Islet precursor cell (in vitro differentiated cells): ENCODE measurements around the gene NPB.

Experiments
- DNase-seq: peaks from one replicate; pipeline ENCODE4 v3.0.0-alpha.2; 2018

NPB gene

GRCh38 chr17:81900181-81900820, 1.7 kb upstream of the NPB start:
- DNase-seq = no peak

DNA sequence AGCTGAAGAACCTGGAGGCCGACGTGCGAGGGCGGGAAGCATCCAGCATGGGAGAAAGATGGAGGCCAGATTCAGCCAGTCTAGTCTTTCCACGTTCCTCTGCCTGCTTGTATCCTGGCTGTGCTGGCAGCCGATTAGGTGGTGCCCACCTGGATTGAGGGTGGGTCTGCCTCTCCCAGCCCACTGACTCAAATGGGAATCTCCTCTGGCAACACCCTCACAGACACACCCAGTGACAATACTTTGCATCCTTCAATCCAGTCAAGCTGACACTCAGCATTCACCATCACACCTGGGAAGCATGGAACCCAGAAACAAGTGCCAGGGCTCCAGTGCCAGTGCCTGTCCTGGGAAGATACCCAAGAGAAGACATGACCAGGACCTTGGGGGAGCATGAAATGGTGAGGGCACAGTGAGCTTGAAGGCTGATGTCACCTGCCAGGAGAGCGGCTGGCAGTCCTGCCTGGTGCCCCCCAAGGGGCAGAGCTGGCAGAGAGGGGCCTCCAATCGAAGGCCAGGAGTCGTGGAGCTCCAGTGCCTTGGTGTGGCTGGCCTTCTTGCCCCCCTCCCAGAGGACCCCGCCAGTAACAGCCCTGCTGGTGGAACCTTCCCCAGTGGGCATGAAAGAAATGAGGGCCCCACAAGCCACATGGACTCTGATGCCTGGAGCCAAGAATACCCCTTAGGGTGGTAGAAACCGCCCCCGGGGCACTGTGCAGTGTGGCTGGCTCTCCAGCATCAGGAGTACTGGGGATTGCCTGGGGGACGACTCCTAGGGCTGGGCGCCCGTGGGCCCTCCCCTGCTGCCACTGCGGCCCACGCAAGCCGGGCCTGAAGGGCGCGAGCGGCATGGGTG, 643 bp upstream of the NPB start:
- DNase-seq = no peak

DNA sequence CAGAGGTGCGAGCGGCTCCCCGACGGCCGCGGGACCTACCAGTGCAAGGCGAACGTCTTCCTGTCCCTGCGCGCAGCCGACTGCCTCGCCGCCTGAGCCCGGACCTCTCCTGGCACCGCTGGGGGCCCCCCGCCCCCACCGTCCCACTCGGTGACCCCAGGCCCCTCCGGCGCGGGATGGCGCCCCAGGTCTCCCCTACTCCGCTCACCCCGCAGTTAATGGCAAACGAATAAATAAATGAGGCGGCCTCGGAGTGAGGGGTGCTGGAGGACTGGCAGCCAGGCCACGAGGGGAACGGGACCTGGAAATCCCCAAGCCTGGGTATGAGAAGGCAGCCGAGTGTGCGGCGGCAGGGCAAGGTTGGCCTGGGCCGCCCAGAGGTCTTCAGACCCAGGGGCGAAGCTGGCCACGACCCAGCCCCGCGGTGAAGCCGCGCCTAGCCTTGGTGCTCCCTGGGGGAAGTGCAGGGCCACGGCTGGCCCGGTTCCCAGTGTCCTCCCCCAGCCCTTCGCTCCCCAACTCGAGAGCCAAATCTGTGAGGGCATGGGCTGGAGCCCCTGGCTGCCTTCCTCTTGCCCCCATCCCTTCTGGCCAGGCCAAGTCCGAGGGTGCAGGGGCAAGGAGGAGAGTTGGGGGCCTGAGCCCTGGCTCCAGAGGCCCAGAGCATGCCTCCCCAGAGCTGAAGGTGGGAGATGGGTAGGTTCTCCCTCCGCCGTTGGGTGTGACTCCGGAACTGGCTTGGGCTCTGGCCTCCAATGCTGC, 796 bp downstream of the NPB start:
- no peak for DNase-seq

DNA sequence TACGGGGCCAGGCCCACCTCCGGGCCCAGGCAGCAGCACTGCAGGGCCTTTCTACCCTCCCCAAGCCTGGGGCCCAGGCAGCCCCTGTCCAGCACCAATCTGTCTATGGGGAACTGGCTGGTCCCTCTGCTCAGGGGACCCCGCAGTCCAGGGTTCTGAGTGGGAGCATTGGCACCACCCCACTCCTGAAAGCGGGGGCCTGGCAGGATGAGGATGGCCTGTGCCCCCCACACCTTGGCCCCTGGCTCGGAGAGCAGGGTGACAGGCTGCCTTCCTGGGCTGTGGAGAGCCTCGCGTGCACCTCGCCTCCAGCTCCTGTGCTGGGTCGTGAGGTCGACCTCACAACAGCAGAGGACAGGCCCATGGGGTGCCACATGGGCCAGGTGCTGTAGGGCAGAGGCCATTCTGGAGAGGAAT, 1.4 kb downstream of the NPB start:
- DNase-seq = no peak

DNA sequence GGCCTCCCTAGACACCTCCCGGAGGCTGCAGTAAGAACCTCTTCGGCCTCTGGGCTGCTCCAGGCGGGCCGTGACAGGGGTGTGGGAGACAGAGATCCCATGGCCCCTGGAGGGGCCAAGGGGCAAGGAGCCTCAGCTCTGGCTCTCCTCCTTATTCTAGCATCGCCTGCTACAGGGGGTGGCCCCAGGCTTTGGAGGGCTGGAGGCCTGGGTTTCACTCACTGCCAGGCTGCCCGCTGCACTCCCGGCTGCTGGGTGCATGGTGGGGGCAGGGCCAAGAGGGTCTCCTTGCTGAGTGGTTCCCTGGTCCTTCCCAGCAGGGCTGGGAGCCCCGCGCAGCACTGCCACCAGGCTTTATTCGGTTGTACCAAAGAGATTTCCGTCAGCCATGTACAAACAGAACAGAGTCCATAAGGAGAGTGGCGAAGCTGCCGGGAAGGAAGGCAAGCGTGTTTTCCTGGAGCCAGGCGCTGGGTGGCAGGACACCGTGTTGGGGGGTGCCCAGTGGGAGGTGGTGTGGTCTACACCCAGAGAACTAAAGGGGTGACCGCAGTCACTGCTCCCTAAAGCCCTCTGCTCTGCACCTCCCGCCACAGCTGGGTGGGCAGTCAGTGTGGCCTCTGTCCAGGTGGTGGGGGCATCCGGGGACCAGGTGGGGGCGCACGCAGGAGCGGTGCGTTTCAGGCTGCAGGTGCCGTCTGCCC, 2.0 kb downstream of the NPB start:
- no peak for DNase-seq

DNA sequence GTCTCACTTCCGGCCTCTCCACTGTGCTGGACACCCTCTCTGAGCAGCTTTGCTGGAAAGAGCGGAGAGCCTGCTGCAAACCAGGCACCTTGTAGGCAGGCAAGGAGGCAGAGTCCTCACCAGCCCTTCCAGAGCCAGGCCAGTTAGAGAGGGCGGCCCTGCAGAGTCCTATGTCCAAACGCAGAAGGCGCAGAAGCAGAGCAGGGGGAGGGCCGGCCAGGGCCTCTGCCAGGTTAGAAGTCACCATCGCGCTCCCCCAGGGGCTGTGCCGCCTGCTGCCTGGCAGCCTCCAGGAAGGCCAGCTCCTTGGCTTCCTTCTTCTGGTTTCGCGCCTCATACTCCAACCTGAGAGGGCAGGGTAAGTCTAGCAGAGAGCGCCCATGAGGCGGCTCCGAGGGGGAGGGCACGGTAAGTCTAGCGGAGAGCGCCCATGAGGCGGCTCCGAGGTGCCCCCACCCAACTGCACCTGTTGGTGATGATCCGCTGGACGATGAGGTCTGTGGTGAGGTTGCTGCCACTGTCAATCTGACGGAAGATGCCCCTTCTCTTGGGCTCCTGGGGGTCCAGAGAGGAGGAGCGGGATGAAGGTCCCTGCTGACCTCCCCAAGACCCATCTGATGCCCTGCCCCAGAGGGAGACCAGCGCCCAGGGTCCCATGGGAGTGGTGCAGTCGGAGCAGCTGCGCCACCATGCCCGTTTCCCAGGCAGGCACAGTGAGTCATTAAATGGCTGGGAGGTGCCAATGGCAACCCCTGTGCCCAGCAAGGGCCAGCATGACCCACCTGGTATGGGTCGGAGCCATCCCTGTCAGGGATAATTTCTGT, 2.8 kb downstream of the NPB start:
- DNase-seq = no peak

GRCh38 chr17:81905424-81905875, 3.4 kb downstream of the NPB start:
- DNase-seq = no peak

DNA sequence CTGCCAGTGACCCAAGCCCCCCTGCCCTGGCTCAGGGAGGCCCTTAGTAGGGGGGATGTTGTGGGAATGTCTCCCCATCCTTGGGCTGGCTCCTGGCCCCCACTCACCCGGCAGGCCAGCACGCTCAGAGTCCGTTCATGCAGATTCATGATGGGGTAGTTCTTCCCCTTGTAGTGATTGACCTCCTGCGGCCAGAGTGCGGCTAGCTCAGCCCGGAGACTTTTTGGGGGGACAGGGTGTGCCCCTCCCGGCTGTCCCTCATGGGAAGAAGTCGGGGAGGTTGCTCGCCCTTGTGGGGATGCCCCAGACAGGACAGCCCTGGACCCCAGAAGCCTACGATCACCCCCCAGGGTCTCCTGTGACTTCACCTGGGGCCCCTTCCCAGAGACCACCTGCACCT, 4.0 kb downstream of the NPB start:
- DNase-seq = no peak

GRCh38 chr17:81906476-81907218, 4.6 kb downstream of the NPB start:
- DNase-seq = no peak

GRCh38 chr17:81907219-81908145, 5.4 kb downstream of the NPB start:
- DNase-seq = no peak

DNA sequence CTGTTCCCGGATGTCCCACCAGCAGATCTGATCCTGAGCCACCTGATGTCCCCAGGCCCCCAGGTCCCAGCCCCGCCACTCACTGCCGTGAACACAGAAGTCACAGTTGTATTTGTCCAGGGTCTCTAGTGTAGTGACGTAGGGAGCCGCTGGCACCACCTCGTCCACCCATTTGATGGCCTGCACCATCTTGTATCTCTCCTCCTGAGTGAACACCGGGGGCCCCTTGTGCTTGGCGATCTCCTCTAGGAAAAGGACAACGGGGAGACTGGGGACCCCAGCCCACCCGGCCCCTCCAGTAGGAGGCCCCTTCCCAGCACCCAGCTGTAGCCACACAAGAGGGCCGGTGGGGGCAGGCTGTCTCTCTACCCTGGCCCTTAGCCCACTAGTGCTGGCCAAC, 6.8 kb downstream of the NPB start:
- DNase-seq = no peak

DNA sequence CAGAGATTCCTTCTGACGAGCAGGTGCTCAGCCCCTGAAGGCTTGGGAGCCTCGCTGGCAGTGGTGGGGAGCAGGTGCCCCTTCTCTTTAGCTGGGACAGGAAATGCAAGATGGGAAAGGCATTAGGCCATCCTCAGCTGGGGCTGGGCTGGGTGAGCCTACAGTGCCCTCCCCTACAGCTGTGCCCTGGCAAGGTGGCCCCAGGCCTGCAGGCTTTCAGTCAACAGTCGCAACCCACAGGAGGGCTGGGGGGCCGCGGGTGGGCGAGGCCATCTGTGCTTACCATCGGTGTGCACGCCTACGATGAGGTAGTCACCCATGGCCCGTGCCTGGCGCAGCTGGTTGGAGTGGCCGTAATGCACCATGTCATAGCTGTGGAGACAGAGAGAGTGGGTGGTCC, 7.2 kb downstream of the NPB start:
- no peak for DNase-seq

- peak; percentile 82 for DNase-seq
Observed at GRCh38 chr17:81909966-81910839, 8.2 kb downstream of the NPB start.

DNA sequence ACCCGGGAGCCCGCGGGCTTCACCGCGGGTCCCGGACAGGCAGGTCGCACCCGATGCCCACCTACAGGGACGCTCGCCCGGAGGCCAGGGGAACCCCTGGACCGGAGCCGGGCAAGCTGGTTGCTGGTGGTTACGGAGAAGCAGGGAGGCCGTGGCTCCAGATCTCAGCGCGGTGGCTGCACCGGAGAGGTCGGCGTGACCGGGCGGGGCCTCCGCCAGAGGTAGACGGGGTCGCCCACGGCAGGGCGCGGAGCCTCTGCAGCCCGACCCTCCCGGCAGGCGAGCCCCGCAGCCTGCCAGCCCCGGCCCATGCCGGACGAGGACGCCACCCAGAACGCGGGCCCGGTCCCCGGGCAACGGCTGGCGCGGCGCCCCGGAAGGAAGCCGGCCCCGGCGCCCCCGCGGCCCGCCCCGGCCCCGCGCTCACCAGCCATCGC, 8.8 kb downstream of the NPB start:
- no peak for DNase-seq

DNA sequence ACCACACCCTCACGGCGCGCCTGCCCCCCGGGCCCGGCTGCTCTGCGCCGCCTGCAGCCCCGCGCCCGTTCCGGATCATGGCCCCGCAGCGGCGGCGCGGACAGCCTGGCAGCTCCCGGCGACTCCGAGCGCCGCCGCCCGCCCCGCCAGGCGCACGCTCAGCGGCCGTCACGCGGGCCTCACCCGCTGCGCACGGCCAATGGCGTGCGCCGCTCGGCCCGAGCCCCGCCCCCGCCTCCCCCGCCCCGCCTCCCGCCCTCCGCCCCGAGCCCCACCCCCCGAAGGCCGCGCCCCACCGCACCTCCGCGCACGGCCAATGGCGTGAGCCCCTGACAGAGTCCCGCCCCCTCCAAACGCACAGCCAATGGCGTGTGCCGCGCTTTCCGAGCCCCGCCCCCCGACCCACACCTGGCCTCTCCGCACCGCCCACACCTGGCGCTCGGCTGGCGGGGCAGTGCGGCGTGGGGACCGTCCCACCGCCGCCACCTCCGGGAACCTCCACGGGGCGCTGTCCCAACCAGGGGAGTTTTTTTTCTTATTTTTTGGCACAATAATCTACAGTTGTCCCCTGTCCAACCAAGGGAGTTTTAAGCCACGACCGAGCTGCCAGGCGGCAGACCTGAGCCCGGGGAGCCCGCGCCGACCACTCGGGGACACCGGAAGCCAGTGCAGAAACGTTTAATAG, 9.4 kb downstream of the NPB start, which contains the start of gene PCYT2:
PCYT2 (minus strand) TSS at position 123 of the 685 bp plus-strand sequence; CDS start at position 79, 44 bp downstream.
- peak; percentile 98 for DNase-seq

- no peak for DNase-seq
Observed at GRCh38 chr17:81911969-81912368, 9.9 kb downstream of the NPB start.

DNA sequence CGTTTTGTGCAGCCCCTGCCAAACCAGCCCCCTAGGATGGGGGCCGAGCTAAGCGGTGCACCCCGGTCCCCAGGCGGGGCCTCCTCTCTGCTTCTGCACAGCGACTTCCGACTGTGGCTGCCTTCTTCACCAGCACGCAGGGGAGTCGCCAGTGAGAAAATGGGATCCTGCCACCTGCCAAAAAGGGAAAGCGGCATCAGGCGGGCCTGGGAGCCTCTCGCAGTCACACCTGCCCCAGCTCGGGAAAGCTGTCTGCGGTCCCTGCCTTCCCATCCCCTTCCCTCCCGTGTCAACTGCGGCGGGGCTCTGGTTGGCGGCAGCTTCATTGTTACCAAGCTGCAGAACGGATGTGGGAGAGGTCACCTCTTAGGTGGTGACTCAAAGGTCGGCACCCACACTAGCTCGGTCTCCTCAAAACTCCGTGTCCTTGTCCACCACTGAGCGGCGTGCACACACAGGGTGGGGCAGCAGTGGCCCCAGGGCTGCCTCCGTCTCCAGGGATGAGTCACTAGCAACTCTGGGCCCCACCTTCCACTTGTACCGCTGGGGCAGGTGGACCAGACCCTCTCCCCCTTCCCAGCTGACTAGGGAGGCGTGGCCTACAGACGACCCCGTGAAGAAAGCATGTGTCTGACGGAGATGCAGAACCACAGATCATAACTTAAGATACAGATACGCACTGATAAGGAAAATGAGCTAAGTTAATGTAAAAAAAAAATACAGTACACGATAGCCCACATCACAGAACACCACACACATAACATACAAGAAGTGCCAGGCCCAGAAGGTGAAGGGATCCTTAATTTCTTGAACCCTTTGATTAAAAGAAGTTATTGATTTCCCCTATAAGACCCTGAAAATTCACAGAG, 10.6 kb downstream of the NPB start:
- DNase-seq = peak; percentile 81
